ENCODE data around the gene SLC13A5. TPM values are rescaled to one million over a fixed set of nuclear protein-coding genes. Genes with fewer than 3 reads are reported as not detected.

Gene SLC13A5
- total RNA-seq, 3 donors from 2014 or later: 0.32 TPM; not detected in 2

GRCh38 chr17:6676802-6677157 lies 36.4 kb downstream of the SLC13A5 start:
- TF ChIP-seq CTCF (IDR thresholded peaks at IDR 0.05) (no peak), POLR2AphosphoS5 (IDR thresholded peaks at IDR 0.05) (no peak), POLR2A (IDR thresholded peaks at IDR 0.05) (no peak)
- intact Hi-C loops (cut with DNase I; ENCODE audit: low total_unique reads): no loop called here

GRCh38 chr17:6675201-6675825 lies 37.9 kb downstream of the SLC13A5 start:
- no peak for DNase-seq (ENCODE audit: low spot score in 2 of 2)
- Histone ChIP-seq H3K27ac (no peak overlapping the region), H3K4me1 (no peaks in the 10 kb centered on the region), H3K9me3 (no peaks in the 10 kb centered on the region), H3K27me3 (no peaks in the 10 kb centered on the region), H3K36me3 (no peaks in the 10 kb centered on the region), H3K4me3 (no peak overlapping the region)
- TF ChIP-seq POLR2A (IDR thresholded peaks at IDR 0.05) (no peak), POLR2AphosphoS5 (IDR thresholded peaks at IDR 0.05) (no peak), CTCF (IDR thresholded peaks at IDR 0.05) (no peak)
- intact Hi-C loops (cut with DNase I; ENCODE audit: low total_unique reads): no loop called here

More at GRCh38 chr17:6676802-6677157, 36.4 kb downstream of the SLC13A5 start:
- H3K4me1 ChIP-seq: no peaks in the 10 kb centered on the region
- no peak overlapping the region for H3K4me3 ChIP-seq
- H3K9me3 ChIP-seq: no peaks in the 10 kb centered on the region
- H3K27ac ChIP-seq: peak overlapping the region in 1 of 2 donors; percentile 69
- no peak for DNase-seq (ENCODE audit: low spot score in 2 of 2)
- H3K36me3 ChIP-seq: no peaks in the 10 kb centered on the region
- no peaks in the 10 kb centered on the region for H3K27me3 ChIP-seq

- Histone ChIP-seq H3K27ac (no peak overlapping the region), H3K4me3 (no peak overlapping the region), H3K4me1 (no peaks in the 10 kb centered on the region), H3K27me3 (no peaks in the 10 kb centered on the region), H3K9me3 (no peaks in the 10 kb centered on the region), H3K36me3 (no peaks in the 10 kb centered on the region)
- no peak for TF ChIP-seq POLR2A (IDR thresholded peaks at IDR 0.05)
- no peak for TF ChIP-seq CTCF (IDR thresholded peaks at IDR 0.05)
- TF ChIP-seq POLR2AphosphoS5 (IDR thresholded peaks at IDR 0.05): no peak
- intact Hi-C loops (cut with DNase I; ENCODE audit: low total_unique reads): no loop called here
- DNase-seq (ENCODE audit: low spot score in 2 of 2): no peak
These were observed 38.6 kb downstream of the SLC13A5 start for GRCh38 chr17:6674586-6674985.

- Histone ChIP-seq H3K4me1 (no peaks in the 10 kb centered on the region), H3K27ac (no peak overlapping the region), H3K27me3 (no peaks in the 10 kb centered on the region), H3K36me3 (no peaks in the 10 kb centered on the region), H3K4me3 (no peak overlapping the region), H3K9me3 (no peaks in the 10 kb centered on the region)
- peak in 1 of 2 donors; percentile 40 for DNase-seq (ENCODE audit: low spot score in 2 of 2)
- TF ChIP-seq POLR2A (IDR thresholded peaks at IDR 0.05): no peak
- TF ChIP-seq CTCF (IDR thresholded peaks at IDR 0.05): no peak
- TF ChIP-seq POLR2AphosphoS5 (IDR thresholded peaks at IDR 0.05): no peak
- intact Hi-C loops (cut with DNase I; ENCODE audit: low total_unique reads): no loop called here
These were observed 41.7 kb downstream of the SLC13A5 start for GRCh38 chr17:6671431-6671830.

- H3K4me3 ChIP-seq: no peak overlapping the region
- H3K4me1 ChIP-seq: no peaks in the 10 kb centered on the region
- peak in 1 of 2 donors; percentile 20 for DNase-seq (ENCODE audit: low spot score in 2 of 2)
- no peaks in the 10 kb centered on the region for H3K9me3 ChIP-seq
- H3K27ac ChIP-seq: no peak overlapping the region
- H3K36me3 ChIP-seq: no peaks in the 10 kb centered on the region
- TF ChIP-seq CTCF (IDR thresholded peaks at IDR 0.05): no peak
- no peak for TF ChIP-seq POLR2AphosphoS5 (IDR thresholded peaks at IDR 0.05)
- TF ChIP-seq POLR2A (IDR thresholded peaks at IDR 0.05): no peak
- H3K27me3 ChIP-seq: no peaks in the 10 kb centered on the region
- intact Hi-C loops (cut with DNase I; ENCODE audit: low total_unique reads): no loop called here
These were observed 42.2 kb downstream of the SLC13A5 start for GRCh38 chr17:6670999-6671398.
